Left ventricle myocardium inferior (tissue), 1 donor: ENCODE data around the gene CIDEA. TPM values are rescaled to one million over a fixed set of nuclear protein-coding genes. Genes with fewer than 3 reads are reported as not detected.

Experiments used
- DNase-seq: peaks from one replicate; pipeline ENCODE4 v3.0.0-alpha.2; 2020
- H3K27ac ChIP-seq: fragments of 200-600 bp; replicated peaks from 2 replicates; pipeline ENCODE4 v1.8.0; 2021
- H3K27me3 ChIP-seq: fragments of 200-600 bp; 2 replicates; pipeline ENCODE4 v1.8.0; 2021; ENCODE audit warnings: low read depth
- H3K36me3 ChIP-seq: fragments of 200-600 bp; 2 replicates; pipeline ENCODE4 v1.8.0; 2021
- H3K4me1 ChIP-seq: fragments of 200-600 bp; 2 replicates; pipeline ENCODE4 v1.8.0; 2021
- H3K4me3 ChIP-seq: fragments of 200-600 bp; 2 replicates; pipeline ENCODE4 v1.8.0; 2021; ENCODE audit warnings: mild to moderate bottlenecking, moderate library complexity
- H3K9me3 ChIP-seq: fragments of 200-600 bp; replicated peaks from 2 replicates; pipeline ENCODE4 v1.8.0; 2021
- CTCF ChIP-seq: fragments of 200-600 bp; IDR thresholded peaks from 2 replicates; pipeline ENCODE4 v1.8.0; 2021; ENCODE audit warnings: antibody characterized with exemption, mild to moderate bottlenecking, borderline replicate concordance
- intact Hi-C: fragments of 100-400 bp; cut with micrococcal nuclease; formaldehyde crosslinking; loops from one replicate; pipeline ENCODE4 v1.11.0; 2022
- total RNA-seq: library from RNA; stranded (reverse); fragmentation: NEBNext Ultra II Directional; extraction: Animal tissue kit (Norgen Biotek cat#: 25700); gene quantifications from one replicate; pipeline ENCODE4 v1.2.1, GENCODE V29; 2021
- donor health status: DM: no; HTN: yes; CAD: no; lungs with severe emphysema.

Gene CIDEA
- total RNA-seq, 1 donor from 2014 or later: 0.33 TPM

GRCh38 chr18:12309683-12310198, 55.6 kb downstream of the CIDEA start:
- TF ChIP-seq CTCF: no peak
- H3K36me3 ChIP-seq: peaks cover 43% of the 10 kb centered on the region
- peak overlapping the region; percentile 98 for H3K27ac ChIP-seq
- no peak for DNase-seq
- H3K4me3 ChIP-seq: peak overlapping the region; percentile 81
- no peaks in the 10 kb centered on the region for H3K27me3 ChIP-seq
- peaks cover 61% of the 10 kb centered on the region for H3K4me1 ChIP-seq
- intact Hi-C loops: no loop called here
- H3K9me3 ChIP-seq: peaks cover 9% of the 10 kb centered on the region

GRCh38 chr18:12310762-12311161, 56.6 kb downstream of the CIDEA start:
- intact Hi-C loops: no loop called here
- Histone ChIP-seq H3K4me3 (peak overlapping the region; percentile 81), H3K27ac (peak overlapping the region; percentile 98), H3K27me3 (no peaks in the 10 kb centered on the region), H3K4me1 (peaks cover 72% of the 10 kb centered on the region), H3K36me3 (peaks cover 43% of the 10 kb centered on the region), H3K9me3 (peaks cover 9% of the 10 kb centered on the region)
- no peak for TF ChIP-seq CTCF
- no peak for DNase-seq

DNA sequence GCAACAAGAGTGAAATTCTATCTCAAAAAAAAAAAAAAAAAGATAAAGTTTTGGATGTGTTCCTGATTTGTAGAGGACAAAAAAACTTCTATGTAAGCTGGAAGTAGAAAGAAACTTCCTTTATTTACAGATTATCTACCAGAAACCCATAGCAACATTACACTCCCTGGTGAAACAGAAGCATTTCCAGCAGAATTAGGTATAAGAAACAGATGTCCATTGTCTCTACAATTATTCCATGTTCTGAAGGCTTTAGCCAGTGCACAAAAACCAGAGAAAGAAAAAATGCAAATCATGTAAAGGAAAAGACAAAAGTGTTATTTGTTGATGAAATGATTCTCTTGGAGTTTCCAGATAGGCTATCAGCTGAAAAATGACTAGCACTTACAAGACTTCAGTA, 58.8 kb downstream of the CIDEA start:
- intact Hi-C loops: no loop called here
- peaks cover 43% of the 10 kb centered on the region for H3K36me3 ChIP-seq
- peak overlapping the region; percentile 81 for H3K27ac ChIP-seq
- TF ChIP-seq CTCF: no peak
- H3K27me3 ChIP-seq: no peaks in the 10 kb centered on the region
- H3K9me3 ChIP-seq: peaks cover 9% of the 10 kb centered on the region
- peaks cover 78% of the 10 kb centered on the region for H3K4me1 ChIP-seq
- DNase-seq: no peak
- H3K4me3 ChIP-seq: no peak overlapping the region

GRCh38 chr18:12313530-12314245, 59.5 kb downstream of the CIDEA start:
- Histone ChIP-seq H3K27me3 (no peaks in the 10 kb centered on the region), H3K9me3 (peaks cover 9% of the 10 kb centered on the region), H3K4me1 (peaks cover 80% of the 10 kb centered on the region), H3K36me3 (peaks cover 43% of the 10 kb centered on the region), H3K27ac (peak overlapping the region; percentile 81), H3K4me3 (no peak overlapping the region)
- TF ChIP-seq CTCF: no peak
- intact Hi-C loops: no loop called here
- DNase-seq: no peak

DNA sequence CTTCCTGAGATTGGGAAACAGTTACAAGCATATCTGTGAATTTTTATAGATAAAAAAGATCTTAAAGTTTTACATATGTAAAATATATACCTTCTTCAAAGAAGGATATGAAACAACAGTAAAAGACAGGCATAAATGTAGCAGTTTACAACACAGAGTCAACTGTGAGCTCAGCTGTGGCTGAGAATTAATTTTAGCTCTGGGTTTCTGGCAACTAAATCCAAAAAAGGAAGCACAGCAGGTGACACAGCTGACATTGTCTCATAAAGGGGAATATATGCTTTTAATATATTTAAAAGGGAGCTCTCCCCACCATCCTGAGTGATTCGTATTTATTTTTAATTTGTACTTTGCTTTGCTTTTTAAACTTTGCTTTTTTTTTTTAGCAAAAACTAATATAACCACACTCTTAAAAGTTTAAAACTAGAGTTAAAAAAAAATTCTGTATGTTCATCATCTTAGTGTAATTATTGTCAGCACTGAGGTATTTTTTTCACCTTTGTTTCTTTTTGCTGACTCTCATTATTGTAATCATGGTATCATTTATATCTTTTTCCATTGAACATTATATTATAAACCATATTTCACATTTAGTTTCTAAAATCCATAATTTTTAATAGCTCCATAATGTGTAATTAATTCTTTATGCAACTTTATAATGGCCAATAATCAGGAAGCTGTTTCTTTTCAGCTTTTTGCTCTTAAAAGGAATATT, 60.6 kb downstream of the CIDEA start:
- intact Hi-C loops: no loop called here
- H3K9me3 ChIP-seq: peaks cover 9% of the 10 kb centered on the region
- peaks cover 77% of the 10 kb centered on the region for H3K4me1 ChIP-seq
- no peaks in the 10 kb centered on the region for H3K27me3 ChIP-seq
- no peak overlapping the region for H3K4me3 ChIP-seq
- H3K27ac ChIP-seq: peak overlapping the region; percentile 81
- peaks cover 48% of the 10 kb centered on the region for H3K36me3 ChIP-seq
- no peak for TF ChIP-seq CTCF
- no peak for DNase-seq
